ENCODE results near the gene GJC1. TPM values are rescaled to one million over a fixed set of nuclear protein-coding genes. Genes with fewer than 3 reads are reported as not detected.
"Not testable (repeated sequence)": the region's sequence is repeated elsewhere in the genome, so short reads cannot be mapped to it uniquely, and the experiment has no call there.

Gene GJC1
- total RNA-seq, 1 donor from 2014 or later = 20.8 TPM

DNA sequence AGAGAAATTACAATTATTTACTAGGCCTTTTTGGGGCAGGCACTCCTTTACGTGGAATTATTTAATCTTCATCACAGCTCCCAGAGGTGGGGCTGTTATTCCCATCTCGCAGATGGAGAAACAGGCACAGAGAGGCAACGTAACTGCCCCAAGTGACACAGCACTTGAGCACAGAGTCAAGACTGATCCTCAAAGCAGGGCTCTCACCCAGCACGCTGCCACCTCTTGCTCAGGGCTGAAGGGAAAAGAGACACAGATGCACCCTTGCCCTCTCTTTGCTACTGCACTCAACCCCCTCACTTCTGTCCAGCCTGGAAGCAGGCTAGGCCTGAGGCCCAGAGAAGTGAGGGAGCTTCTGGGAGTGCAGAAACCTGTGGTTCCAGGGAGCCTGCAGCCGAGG is 66.9 kb downstream of the GJC1 start:
- DNase-seq (ENCODE audit: extremely low read depth, low read depth, low spot score) = no peak

- DNase-seq (ENCODE audit: extremely low read depth, low read depth, low spot score) = no peak
These were observed 67.9 kb downstream of the GJC1 start for GRCh38 chr17:44761932-44762810.

DNA sequence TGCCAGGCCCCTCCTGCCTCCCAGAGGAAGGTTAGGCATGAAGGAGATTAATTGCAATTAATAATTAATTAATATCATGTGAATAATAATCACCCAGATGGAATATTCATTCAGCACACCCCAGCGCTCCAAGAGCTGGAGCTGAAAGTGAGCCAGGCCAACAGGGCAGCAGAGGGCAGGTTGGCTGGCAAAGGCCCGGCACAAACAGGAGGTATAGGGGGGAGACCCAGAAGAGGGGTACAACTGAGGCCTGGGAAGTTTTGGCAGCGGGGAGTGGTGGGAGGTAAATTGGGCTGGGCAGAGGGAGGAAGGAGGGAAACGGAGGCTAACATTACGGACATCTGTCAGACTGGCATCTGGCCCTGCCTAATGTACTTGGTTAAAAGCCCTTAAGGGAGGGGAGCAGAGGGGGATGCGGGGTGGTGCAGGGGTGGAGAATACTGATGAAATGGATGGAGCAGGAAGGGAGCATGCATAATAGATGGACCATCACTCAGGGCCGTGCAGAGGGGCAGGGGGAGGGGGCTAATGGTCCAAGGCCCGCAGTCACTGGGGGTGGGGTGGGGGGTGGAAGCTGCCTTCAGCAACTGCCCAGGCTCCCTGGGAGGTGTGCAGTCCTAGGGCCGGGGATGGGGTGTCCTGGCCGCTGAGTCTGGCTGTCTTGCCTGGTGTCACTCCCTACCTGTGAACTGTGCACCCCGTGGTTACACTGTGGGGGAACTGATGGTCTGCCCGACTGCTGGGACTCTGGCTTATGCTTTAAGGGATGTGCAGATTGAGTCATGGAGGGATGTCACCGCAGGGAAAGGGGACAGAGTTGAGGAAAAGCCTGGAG is 69.4 kb downstream of the GJC1 start:
- no peak for DNase-seq (ENCODE audit: extremely low read depth, low read depth, low spot score)

DNA sequence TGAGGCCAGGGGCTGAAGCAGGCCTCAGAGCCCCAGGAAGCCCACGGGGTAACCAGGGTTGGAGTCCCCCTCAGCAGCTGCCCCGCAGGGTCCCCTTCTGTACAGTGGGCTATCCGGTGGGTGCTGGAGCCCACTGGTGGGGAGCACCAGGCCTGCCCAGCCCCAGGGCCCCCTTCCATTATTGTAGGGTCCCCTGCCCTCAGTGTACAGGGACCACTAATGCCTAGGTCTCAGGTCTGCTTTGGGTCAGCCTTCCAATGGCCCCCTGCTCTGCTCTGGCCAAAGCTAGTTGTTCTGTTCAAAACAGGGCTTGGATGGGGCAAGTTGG is 70.2 kb downstream of the GJC1 start:
- no peak for DNase-seq (ENCODE audit: extremely low read depth, low read depth, low spot score)

DNA sequence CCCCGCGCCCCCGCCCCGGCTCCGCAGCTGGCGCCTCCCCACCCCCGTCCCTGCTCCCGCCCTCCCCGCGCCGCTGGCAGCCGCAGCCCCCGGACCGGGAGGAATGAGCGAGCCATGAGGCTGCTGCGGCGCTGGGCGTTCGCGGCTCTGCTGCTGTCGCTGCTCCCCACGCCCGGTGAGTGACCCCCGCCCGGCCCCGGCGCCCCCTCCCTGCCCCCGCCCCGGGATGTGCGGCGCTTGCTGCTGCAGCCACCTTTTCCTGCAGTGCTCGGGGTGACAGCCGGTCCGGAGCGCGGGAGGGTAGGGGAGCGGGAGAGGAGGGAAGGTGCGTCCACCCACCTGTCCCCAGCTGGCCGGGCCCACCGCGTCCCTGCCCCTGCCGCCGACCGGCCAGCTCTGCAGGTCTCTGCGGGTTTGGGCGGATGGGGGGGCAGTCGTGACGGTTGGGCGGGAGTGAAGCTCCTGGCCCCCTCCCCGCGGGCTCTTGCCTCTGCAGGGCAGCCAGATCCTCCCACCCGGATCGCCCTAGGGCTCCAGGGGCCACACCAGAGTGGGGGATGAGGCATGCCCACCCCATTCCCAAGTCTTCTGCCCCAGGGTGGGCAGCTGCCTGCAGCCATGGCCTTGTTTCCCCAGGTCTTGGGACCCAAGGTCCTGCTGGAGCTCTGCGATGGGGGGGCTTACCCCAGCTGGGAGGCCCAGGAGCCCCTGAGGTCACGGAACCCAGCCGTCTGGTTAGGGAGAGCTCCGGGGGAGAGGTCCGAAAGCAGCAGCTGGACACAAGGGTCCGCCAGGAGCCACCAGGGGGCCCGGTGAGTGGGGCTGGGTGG is 70.8 kb downstream of the GJC1 start:
- no peak for DNase-seq (ENCODE audit: extremely low read depth, low read depth, low spot score)

DNA sequence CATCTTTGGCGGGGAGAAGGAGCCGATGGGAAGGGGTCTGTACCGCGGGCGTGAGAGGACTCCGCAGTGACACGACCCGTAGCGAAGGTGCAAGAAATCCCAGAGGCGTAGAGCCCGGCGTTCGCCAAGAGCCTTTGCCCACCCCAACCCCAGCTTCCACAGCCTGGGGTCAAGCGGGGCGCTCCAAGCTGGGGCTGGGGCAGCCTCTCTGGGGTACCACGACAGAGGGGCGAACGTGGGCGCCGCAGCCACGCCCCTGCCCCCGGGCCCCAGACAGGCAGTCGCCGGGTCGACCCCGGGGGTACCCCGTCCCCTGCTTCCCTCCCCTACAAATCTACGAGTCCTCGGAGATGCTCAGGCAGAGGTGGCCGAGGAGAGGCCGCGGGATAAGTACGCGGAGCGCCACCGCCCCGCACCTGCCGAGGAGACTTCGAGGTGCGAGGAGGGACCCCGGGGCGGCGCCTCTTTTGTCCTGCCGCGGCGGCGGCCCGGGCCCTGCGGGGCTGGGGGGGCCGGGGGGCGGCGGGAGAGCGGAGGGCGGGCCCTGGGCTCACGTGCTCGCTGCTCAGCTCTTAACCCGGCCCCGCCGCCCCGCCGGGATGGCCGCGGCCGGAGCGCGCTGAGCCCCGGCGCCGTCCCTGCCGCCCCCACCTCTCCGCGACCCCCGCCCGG is 71.5 kb downstream of the GJC1 start, which contains the start of gene ADAM11:
Gene ADAM11 (plus strand): TSS at position 575 of the 672 bp plus-strand sequence. CDS start 212 bp downstream, outside the sequence.
- no peak for DNase-seq (ENCODE audit: extremely low read depth, low read depth, low spot score)

DNA sequence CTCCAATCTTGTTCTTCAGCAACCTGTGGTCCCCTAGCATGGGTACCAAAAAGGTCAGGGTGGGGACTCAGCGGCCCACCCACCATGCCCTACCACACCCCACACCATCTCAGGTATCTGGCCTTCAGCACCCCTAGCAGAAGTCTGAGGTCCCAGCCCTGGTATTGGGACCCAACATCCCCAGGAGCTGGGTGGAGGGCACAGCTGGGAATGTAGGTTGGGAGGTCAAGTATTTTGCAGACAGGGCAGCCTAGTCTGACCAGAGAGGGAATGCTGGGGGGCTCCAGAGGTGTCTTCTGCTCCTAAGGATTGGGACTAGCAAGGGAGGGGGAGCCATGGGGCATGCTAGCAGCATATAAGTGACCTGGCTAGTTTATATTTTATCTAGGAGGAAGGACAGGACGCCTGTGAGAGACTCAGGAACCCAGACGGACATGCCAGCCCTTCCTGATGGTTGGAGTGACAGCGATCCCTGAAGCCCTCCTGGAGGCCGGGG is 72.1 kb downstream of the GJC1 start:
- no peak for DNase-seq (ENCODE audit: extremely low read depth, low read depth, low spot score)

DNA sequence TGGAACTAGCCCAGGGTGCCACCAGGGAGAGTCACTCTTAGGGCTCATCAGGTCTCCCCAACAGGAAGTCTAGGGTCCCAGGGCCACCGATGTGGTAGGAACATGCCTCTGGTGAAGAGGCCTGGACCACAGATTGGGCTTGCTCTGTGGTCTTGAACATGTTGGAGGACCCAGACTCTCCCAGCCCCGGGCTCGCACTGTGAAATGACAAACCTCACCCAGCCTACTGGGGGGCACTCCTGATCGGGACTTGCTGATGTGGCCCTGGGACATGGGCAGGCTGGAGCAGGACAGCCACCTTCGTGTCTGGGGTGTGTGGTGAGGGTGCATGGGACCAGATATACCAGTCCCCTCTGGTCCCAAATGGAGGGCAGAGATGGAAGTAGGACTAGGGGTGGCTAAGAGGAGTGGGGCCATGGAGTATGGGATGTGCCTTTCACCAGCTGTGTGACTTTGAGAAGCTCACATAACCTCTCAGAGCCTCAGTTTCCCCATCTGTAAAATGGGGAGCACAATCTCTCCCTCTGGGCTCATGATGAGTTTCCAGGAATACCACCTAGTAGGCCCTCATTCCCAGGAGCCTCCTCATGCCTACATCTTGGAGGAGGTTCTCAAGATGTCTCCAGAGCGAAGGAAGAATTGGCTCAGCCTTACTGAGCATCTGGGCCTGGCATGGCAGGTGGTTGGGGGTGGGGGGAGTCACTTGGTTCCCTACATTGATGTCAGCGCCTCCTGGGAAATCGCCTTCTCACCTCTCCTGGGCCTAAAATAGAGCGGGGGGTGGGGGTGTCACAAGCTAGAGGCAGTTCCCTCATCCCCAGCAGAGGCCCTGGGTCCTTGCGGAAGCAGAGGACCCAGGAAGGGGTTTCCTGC is 72.8 kb downstream of the GJC1 start:
- DNase-seq (ENCODE audit: extremely low read depth, low read depth, low spot score) = no peak

DNA sequence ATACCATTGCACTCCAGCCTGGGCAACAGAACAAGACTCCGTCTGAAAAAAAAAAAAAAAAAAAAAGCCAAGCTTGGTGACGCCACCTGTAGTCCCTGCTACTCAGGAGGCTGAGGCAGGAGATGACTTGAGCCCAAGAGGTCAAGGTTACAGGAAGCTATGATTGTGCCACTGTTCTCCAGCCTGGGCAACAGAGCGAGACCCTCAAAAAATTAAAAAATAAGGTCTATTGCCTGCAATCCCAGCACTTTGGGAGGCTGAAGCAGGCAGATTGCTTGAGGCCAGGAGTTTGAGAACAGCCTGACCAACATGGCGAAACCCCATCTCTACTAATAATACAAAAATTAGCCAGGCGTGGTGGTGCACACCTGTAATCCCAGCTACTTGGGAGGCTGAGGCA is 74.9 kb downstream of the GJC1 start:
- not testable (repeated sequence) for DNase-seq (ENCODE audit: extremely low read depth, low read depth, low spot score)

GRCh38 chr17:44754276-44754675 is 75.8 kb downstream of the GJC1 start:
- no peak for DNase-seq (ENCODE audit: extremely low read depth, low read depth, low spot score)

GRCh38 chr17:44752953-44753861 is 76.9 kb downstream of the GJC1 start:
- DNase-seq (ENCODE audit: extremely low read depth, low read depth, low spot score) = no peak

GRCh38 chr17:44751806-44752205 is 78.3 kb downstream of the GJC1 start:
- DNase-seq (ENCODE audit: extremely low read depth, low read depth, low spot score) = no peak

DNA sequence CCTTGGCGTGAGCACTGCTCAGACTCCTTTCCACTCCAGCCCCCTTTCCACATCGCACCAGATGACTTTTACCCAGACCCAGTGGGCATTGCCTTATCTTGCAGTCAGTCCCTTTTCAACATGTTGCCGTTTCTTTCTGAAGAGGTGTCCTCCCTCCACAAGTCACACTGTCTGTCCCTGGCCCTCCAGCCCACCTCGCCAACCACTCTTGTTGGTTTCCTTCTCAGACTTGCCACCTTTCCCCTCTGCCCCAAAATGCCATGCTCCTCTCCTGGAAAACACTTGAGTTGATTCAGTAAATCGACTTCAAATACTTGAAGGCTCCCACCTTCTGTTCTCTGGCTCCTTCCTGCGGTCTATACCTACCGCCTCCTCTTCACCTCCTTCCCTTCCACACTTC is 78.8 kb downstream of the GJC1 start:
- no peak for DNase-seq (ENCODE audit: extremely low read depth, low read depth, low spot score)

GRCh38 chr17:44749980-44750318 is 80.1 kb downstream of the GJC1 start:
- no peak for DNase-seq (ENCODE audit: extremely low read depth, low read depth, low spot score)

GRCh38 chr17:44749076-44749979 is 80.8 kb downstream of the GJC1 start:
- DNase-seq (ENCODE audit: extremely low read depth, low read depth, low spot score) = no peak
